ENCODE measurements around the gene NCOA1. TPM values are rescaled to one million over a fixed set of nuclear protein-coding genes. Genes with fewer than 3 reads are reported as not detected.

The NCOA1 gene
- total RNA-seq, 1 experiment from 2014 or later: 27.5 TPM

Other genes with a start within 250 kb of the NCOA1 start
- 13.8 and 20.8 TPM in 2 replicates for gene ITSN2, start 130.7 kb upstream of the NCOA1 start, total RNA-seq (2014; rRNA removed)

Data from LHCN-M2 (cell line).